ENCODE measurements around the gene INHBB.

- TF ChIP-seq POLR2A (IDR thresholded peaks at IDR 0.05; ENCODE audit: low read depth, low read length) (no peak), PAX5 (IDR thresholded peaks at IDR 0.05; ENCODE audit: insufficient read depth, low read length, severe bottlenecking) (no peak), TAF1 (IDR thresholded peaks at IDR 0.05; ENCODE audit: low read depth, low read length) (no peak), POLR2AphosphoS5 (IDR thresholded peaks at IDR 0.05; ENCODE audit: low read depth, low read length) (no peak), SPI1 (IDR thresholded peaks at IDR 0.05; ENCODE audit: low read depth, low read length) (no peak)
These were observed 11.9 kb upstream of the INHBB start for GRCh38 chr2:120334068-120334467.

All from GM12891 (cell line).